Transverse colon (tissue), 4 donors: ENCODE data around the gene SHISA9.

Source experiments
- CTCF ChIP-seq, 5 experiments: fragments of 200-600 bp in 3 of 5; fragments of 450-650 bp in 2 of 5; sonication (generic) in 3 of 5; IDR thresholded peaks; 1 replicate in 2 of 5; 2 replicates in 3 of 5; pipeline ENCODE4 v1.5.1; 2016 to 2017; ENCODE audit warnings: antibody characterized with exemption in 5 of 5, inconsistent platforms in 3 of 5, mild to moderate bottlenecking in 2 of 5, moderate library complexity in 1 of 5
- EP300 ChIP-seq: sonication (generic); formaldehyde crosslinking; IDR thresholded peaks from one replicate; pipeline ENCODE4 v1.6.1; 2017; ENCODE audit warnings: antibody characterized with exemption, low read depth
- POLR2A ChIP-seq: fragments of 450-650 bp; IDR thresholded peaks from one replicate; pipeline ENCODE4 v1.6.1; 2016; ENCODE audit warnings: antibody characterized with exemption, mild to moderate bottlenecking, moderate library complexity
- POLR2AphosphoS5 ChIP-seq, 3 donors: sonication (generic); formaldehyde crosslinking; IDR thresholded peaks; one replicate each; pipeline ENCODE4 v1.6.1; 2016; ENCODE audit warnings: antibody characterized with exemption in 3 of 3

GRCh38 chr16:13168091-13168572 is 266.7 kb downstream of the SHISA9 start:
- TF ChIP-seq EP300: no peak
- TF ChIP-seq POLR2AphosphoS5 (IDR thresholded peaks at IDR 0.05): no peak
- TF ChIP-seq POLR2A: no peak
- no peak for TF ChIP-seq CTCF (IDR thresholded peaks at IDR 0.05)
